Loucy (cell line): ENCODE results near the gene DLGAP1.

Experiments used
- H2AFZ ChIP-seq: fragments of 200-600 bp; sonication (generic); 2 replicates; pipeline ENCODE4 v1.6.0; 2016; ENCODE audit warnings: antibody characterized with exemption, mild to moderate bottlenecking, low read length, moderate library complexity
- H3F3A ChIP-seq: fragments of 200-600 bp; 2 replicates; pipeline ENCODE4 v1.6.0; 2016; ENCODE audit warnings: antibody characterized with exemption, low read depth, mild to moderate bottlenecking
- H3K27me3 ChIP-seq: fragments of 200-600 bp; sonication (generic); 2 replicates; pipeline ENCODE4 v1.6.1; 2014; ENCODE audit warnings: low read length, mild to moderate bottlenecking; ENCODE audit not compliant: insufficient read depth, poor library complexity, severe bottlenecking
- H3K36me3 ChIP-seq: fragments of 200-600 bp; sonication (generic); 2 replicates; pipeline ENCODE4 v1.6.1; 2016; ENCODE audit warnings: low read length; ENCODE audit not compliant: insufficient read depth
- H3K4me1 ChIP-seq: fragments of 200-600 bp; sonication (generic); 2 replicates; pipeline ENCODE4 v1.5.1; 2014; ENCODE audit warnings: low read length, mild to moderate bottlenecking; ENCODE audit not compliant: insufficient read depth, poor library complexity, severe bottlenecking
- H3K4me2 ChIP-seq: fragments of 200-600 bp; sonication (generic); 2 replicates; pipeline ENCODE4 v1.6.0; 2014; ENCODE audit warnings: antibody characterized with exemption, low read length, low read depth, mild to moderate bottlenecking; ENCODE audit not compliant: poor library complexity, severe bottlenecking
- H3K4me3 ChIP-seq: fragments of 200-600 bp; sonication (generic); 2 replicates; pipeline ENCODE4 v1.5.1; 2014; ENCODE audit warnings: low read length, mild to moderate bottlenecking, mixed read lengths; ENCODE audit not compliant: poor library complexity, severe bottlenecking
- H3K79me2 ChIP-seq: fragments of 200-600 bp; sonication (generic); 2 replicates; pipeline ENCODE4 v1.6.1; 2014; ENCODE audit warnings: low read length; ENCODE audit not compliant: insufficient read depth
- H3K9ac ChIP-seq: fragments of 200-600 bp; sonication (generic); 2 replicates; pipeline ENCODE4 v1.6.0; 2014; ENCODE audit warnings: mild to moderate bottlenecking, low read depth, low read length, moderate library complexity; ENCODE audit not compliant: poor library complexity, severe bottlenecking
- H3K9me2 ChIP-seq: fragments of 200-600 bp; sonication (generic); replicated peaks from 2 replicates; pipeline ENCODE4 v1.6.1; 2016; ENCODE audit warnings: low read depth, low read length, mixed read lengths
- H3K9me3 ChIP-seq: fragments of 200-600 bp; sonication (generic); 2 replicates; pipeline ENCODE4 v1.6.1; 2014; ENCODE audit warnings: mild to moderate bottlenecking, antibody characterized with exemption, low read length, low read depth; ENCODE audit not compliant: insufficient read depth
- H4K20me1 ChIP-seq: fragments of 200-600 bp; sonication (generic); 2 replicates; pipeline ENCODE4 v1.6.0; 2014; ENCODE audit warnings: antibody characterized with exemption, low read length, mild to moderate bottlenecking; ENCODE audit not compliant: insufficient read depth, poor library complexity, severe bottlenecking
- CTCF ChIP-seq: fragments of 200-600 bp; sonication (generic); conservative IDR thresholded peaks from 2 replicates; pipeline ENCODE4 v1.5.1; 2014; ENCODE audit warnings: mild to moderate bottlenecking, antibody characterized with exemption, low read length
- EZH2phosphoT487 ChIP-seq: fragments of 200-600 bp; IDR thresholded peaks from 2 replicates; pipeline ENCODE4 v1.6.1; 2018; ENCODE audit warnings: antibody characterized with exemption, mild to moderate bottlenecking, moderate library complexity, borderline replicate concordance

The DLGAP1 gene

GRCh38 chr18:4102901-4103300 is 352.2 kb downstream of the DLGAP1 start:
- Histone ChIP-seq H3K4me1 (no peaks in the 10 kb centered on the region), H3K9me2 (no peaks in the 10 kb centered on the region), H3K4me3 (no peak overlapping the region), H4K20me1 (no peaks in the 10 kb centered on the region), H3K9me3 (no peaks in the 10 kb centered on the region), H3K36me3 (no peaks in the 10 kb centered on the region), H2AFZ (no peak overlapping the region), H3K27me3 (no peaks in the 10 kb centered on the region), H3K9ac (no peak overlapping the region), H3K4me2 (no peak overlapping the region), H3F3A (no peaks in the 10 kb centered on the region), H3K79me2 (no peaks in the 10 kb centered on the region)
- TF ChIP-seq EZH2phosphoT487 (no peak), CTCF (no peak)

- Histone ChIP-seq H3K9me2 (no peaks in the 10 kb centered on the region), H2AFZ (no peak overlapping the region), H3K27me3 (no peaks in the 10 kb centered on the region), H3K4me2 (no peak overlapping the region), H3K4me3 (no peak overlapping the region), H3K9ac (no peak overlapping the region), H3K4me1 (no peaks in the 10 kb centered on the region), H3F3A (no peaks in the 10 kb centered on the region), H3K79me2 (no peaks in the 10 kb centered on the region), H3K9me3 (no peaks in the 10 kb centered on the region), H3K36me3 (no peaks in the 10 kb centered on the region), H4K20me1 (no peaks in the 10 kb centered on the region)
- TF ChIP-seq EZH2phosphoT487 (no peak), CTCF (no peak)
Measured at GRCh38 chr18:4101009-4101408, 354.1 kb downstream of the DLGAP1 start.

- Histone ChIP-seq H3K4me1 (no peaks in the 10 kb centered on the region), H3K9me3 (no peaks in the 10 kb centered on the region), H3K79me2 (no peaks in the 10 kb centered on the region), H3K27me3 (no peaks in the 10 kb centered on the region), H3K4me2 (no peak overlapping the region), H3K4me3 (no peak overlapping the region), H3K9ac (no peak overlapping the region), H4K20me1 (no peaks in the 10 kb centered on the region), H3F3A (no peaks in the 10 kb centered on the region), H3K36me3 (no peaks in the 10 kb centered on the region), H3K9me2 (no peaks in the 10 kb centered on the region), H2AFZ (no peak overlapping the region)
- TF ChIP-seq EZH2phosphoT487 (no peak), CTCF (no peak)
Measured at GRCh38 chr18:4096486-4096885, 358.6 kb downstream of the DLGAP1 start.
